Small intestine (tissue), 7 donors: ENCODE results near the gene COMMD10. TPM values are rescaled to one million over a fixed set of nuclear protein-coding genes. Genes with fewer than 3 reads are reported as not detected.
"Not testable (repeated sequence)": the region's sequence is repeated elsewhere in the genome, so short reads cannot be mapped to it uniquely, and the experiment has no call there.

Experiments used
- DNase-seq, 2 donors: peaks; one replicate each; pipeline versions ENCODE4 v3.0.0 to v3.0.0-alpha.2; 2013
- FAIRE-seq: peaks from 2 replicates; lab custom pipeline; 2012; peaks lifted over from hg19 to GRCh38; lab: Jason Lieb, UNC
- H3K27ac ChIP-seq, 3 donors: one replicate each; pipeline ENCODE4 v1.5.1; 2013; ENCODE audit warnings: low read length in 2 of 3, mild to moderate bottlenecking in 2 of 3, control low read depth in 1 of 3, inconsistent platforms in 1 of 3, low read depth in 1 of 3, moderate library complexity in 1 of 3
- H3K27me3 ChIP-seq, 3 donors: one replicate each; pipeline ENCODE4 v1.6.1; 2013; ENCODE audit warnings: low read length in 3 of 3, inconsistent platforms in 1 of 3; ENCODE audit not compliant: control insufficient read depth in 3 of 3, insufficient read depth in 3 of 3
- H3K36me3 ChIP-seq, 3 donors: one replicate each; pipeline ENCODE4 v1.6.1; 2013; ENCODE audit warnings: low read length in 3 of 3, inconsistent platforms in 1 of 3, low read depth in 1 of 3, mild to moderate bottlenecking in 1 of 3, moderate library complexity in 1 of 3; ENCODE audit not compliant: control insufficient read depth in 3 of 3, insufficient read depth in 2 of 3
- H3K4me1 ChIP-seq, 3 donors: one replicate each; pipeline ENCODE4 v1.6.1; 2013; ENCODE audit warnings: low read length in 2 of 3, inconsistent platforms in 1 of 3, low read depth in 1 of 3, mild to moderate bottlenecking in 1 of 3, moderate library complexity in 1 of 3; ENCODE audit not compliant: control insufficient read depth in 3 of 3, insufficient read depth in 2 of 3
- H3K4me3 ChIP-seq, 3 donors: one replicate each; pipeline ENCODE4 v1.5.1; 2013; ENCODE audit warnings: low read length in 3 of 3, control low read depth in 1 of 3, inconsistent platforms in 1 of 3, low read depth in 1 of 3, mild to moderate bottlenecking in 1 of 3, moderate library complexity in 1 of 3
- H3K9me3 ChIP-seq, 2 donors: one replicate each; pipeline ENCODE4 v1.6.1; 2013; ENCODE audit warnings: low read depth in 1 of 2, low read length in 1 of 2; ENCODE audit not compliant: control insufficient read depth in 2 of 2, insufficient read depth in 1 of 2
- WGBS, 3 donors: extraction: QIAGEN DNeasy Blood & Tissue Kit; methylation state at CpG; one replicate each; pipeline ENCODE4 v1.1.7; 2013; 5-methylcytosine and 5-hydroxymethylcytosine counted together
- polyA plus RNA-seq, 4 donors: library from polyadenylated mRNA; stranded (reverse) in 3 of 4; unstranded in 1 of 4; fragments of 200-250 nt in 3 of 4; fragments of 120-200 nt in 1 of 4; gene quantifications; one replicate each; pipeline versions ENCODE4 v1.2.1 to v1.2.3, GENCODE V29; 2013
- donor health status: healthy with polysubstance abuse.
- donor health status: control.
- donor health status: control.
- donor health status: Bipolar disorder and iron deficiency.
- donor health status: healthy.

Gene COMMD10
- polyA plus RNA-seq, 4 donors: 19.7 to 70.3 (median 23.2) TPM

GRCh38 chr5:116104941-116105340, 20.1 kb downstream of the COMMD10 start:
- H3K9me3 ChIP-seq: peaks cover 0 to 20% of the 10 kb centered on the region in 2 donors
- 90 to 94% (median 92%) methylated on average over 2 of the region's 2 CpGs for WGBS, 3 donors
- H3K36me3 ChIP-seq: peaks cover 2 to 19% (median 4%) of the 10 kb centered on the region in 3 donors
- H3K27me3 ChIP-seq, DNase-seq, H3K4me3 ChIP-seq, FAIRE-seq, H3K27ac ChIP-seq, H3K4me1 ChIP-seq: not testable (repeated sequence)

DNA sequence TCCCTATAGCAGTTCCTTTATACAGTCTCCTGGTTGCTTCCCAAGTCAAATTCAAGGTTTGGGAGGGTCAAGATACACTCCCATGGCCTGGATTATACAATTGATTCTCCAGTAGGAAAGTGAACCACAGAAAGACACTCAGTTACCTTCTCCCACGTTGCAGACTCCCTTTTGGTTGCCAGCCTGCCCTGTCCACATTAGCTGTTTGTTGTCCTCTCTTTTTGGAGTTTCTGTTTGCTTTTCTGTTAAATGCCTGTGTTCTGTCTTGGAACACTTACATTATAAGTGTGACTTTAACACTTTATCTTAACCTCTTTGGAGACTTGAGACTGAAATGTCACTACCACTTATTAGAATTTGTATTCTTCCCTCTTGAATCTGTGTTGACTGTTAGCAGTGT, 30.3 kb downstream of the COMMD10 start:
- H3K9me3 ChIP-seq: peaks cover 0 to 30% of the 10 kb centered on the region in 2 donors
- no peaks in the 10 kb centered on the region for H3K4me1 ChIP-seq
- no peak overlapping the region for H3K27ac ChIP-seq
- DNase-seq (no peak), FAIRE-seq (no peak)
- no peak overlapping the region for H3K4me3 ChIP-seq
- peaks cover 0 to 19% (median 2%) of the 10 kb centered on the region in 3 donors for H3K36me3 ChIP-seq
- H3K27me3 ChIP-seq: no peaks in the 10 kb centered on the region
- 77 to 82% (median 82%) methylated on average over 1 of the region's 1 CpG for WGBS, 3 donors

GRCh38 chr5:116130471-116130870, 45.6 kb downstream of the COMMD10 start:
- H3K4me1 ChIP-seq: no peaks in the 10 kb centered on the region
- no peak overlapping the region for H3K4me3 ChIP-seq
- H3K27ac ChIP-seq: no peak overlapping the region
- FAIRE-seq: peak; percentile 5
- DNase-seq: no peak
- 44 to 68% (median 52%) methylated on average over 2 of the region's 2 CpGs for WGBS, 3 donors
- H3K9me3 ChIP-seq: no peaks in the 10 kb centered on the region
- H3K27me3 ChIP-seq: no peaks in the 10 kb centered on the region
- no peaks in the 10 kb centered on the region for H3K36me3 ChIP-seq

DNA sequence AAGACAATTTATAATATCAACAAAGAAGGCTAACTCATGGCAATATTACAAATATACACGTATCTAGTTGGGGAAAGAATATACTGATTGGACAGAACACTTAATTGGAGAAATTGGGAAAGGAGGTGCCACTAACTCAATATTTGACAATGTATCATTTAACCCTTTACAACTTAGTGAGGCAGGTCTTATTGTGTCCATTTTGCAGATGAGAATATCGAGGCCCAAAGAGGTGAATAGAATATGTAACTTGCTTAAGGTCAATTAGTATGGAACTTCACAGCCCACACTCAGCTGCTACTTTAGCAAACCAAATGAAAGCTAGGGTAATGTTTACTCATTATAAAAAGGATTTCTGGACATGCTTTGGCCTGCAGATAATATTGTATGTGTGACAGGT, 46.2 kb downstream of the COMMD10 start:
- Histone ChIP-seq H3K4me3 (no peak overlapping the region), H3K36me3 (no peaks in the 10 kb centered on the region), H3K9me3 (no peaks in the 10 kb centered on the region), H3K27ac (no peak overlapping the region), H3K27me3 (no peaks in the 10 kb centered on the region), H3K4me1 (no peaks in the 10 kb centered on the region)
- DNase-seq: no peak
- WGBS, 3 donors: 89 to 97% (median 96%) methylated on average over 2 of the region's 2 CpGs
- FAIRE-seq: no peak

GRCh38 chr5:116133281-116133680, 48.5 kb downstream of the COMMD10 start:
- FAIRE-seq (no peak), DNase-seq (no peak)
- Histone ChIP-seq H3K4me3 (no peak overlapping the region), H3K4me1 (no peaks in the 10 kb centered on the region), H3K9me3 (no peaks in the 10 kb centered on the region), H3K27me3 (no peaks in the 10 kb centered on the region), H3K36me3 (peaks cover 0 to 2% (median 0%) of the 10 kb centered on the region in 3 donors), H3K27ac (no peak overlapping the region)
- 81 to 85% (median 85%) methylated on average over 3 of the region's 3 CpGs for WGBS, 3 donors

DNA sequence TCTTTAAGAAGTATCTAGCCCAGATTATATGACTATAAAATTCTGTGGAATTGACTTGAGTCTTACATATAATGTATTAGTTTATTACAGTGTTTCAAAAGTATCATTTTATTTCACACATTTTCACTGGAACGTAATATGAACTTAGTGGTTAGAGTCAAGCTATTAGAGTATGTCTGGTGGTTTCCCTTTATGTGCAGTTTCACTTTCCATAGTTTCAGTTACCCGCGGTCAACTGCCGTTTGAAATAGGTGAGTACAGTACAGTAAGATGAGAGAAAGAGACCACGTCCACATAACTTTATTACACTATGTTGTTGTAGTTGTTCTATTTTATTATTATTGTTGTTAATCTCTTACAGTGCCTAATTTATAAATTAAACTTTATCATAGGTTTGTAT, 50.5 kb downstream of the COMMD10 start:
- Histone ChIP-seq H3K9me3 (no peaks in the 10 kb centered on the region), H3K27me3 (no peaks in the 10 kb centered on the region), H3K36me3 (peaks cover 0 to 2% (median 0%) of the 10 kb centered on the region in 3 donors), H3K27ac (no peak overlapping the region), H3K4me1 (no peaks in the 10 kb centered on the region), H3K4me3 (no peak overlapping the region)
- peak in 1 of 2 donors; percentile 35 for DNase-seq
- WGBS, 3 donors: 45 to 62% (median 55%) methylated on average over 5 of the region's 5 CpGs
- peak; percentile 33 for FAIRE-seq

- H3K4me3 ChIP-seq: no peak overlapping the region
Observed at GRCh38 chr5:116137544-116138378, 52.9 kb downstream of the COMMD10 start.

DNA sequence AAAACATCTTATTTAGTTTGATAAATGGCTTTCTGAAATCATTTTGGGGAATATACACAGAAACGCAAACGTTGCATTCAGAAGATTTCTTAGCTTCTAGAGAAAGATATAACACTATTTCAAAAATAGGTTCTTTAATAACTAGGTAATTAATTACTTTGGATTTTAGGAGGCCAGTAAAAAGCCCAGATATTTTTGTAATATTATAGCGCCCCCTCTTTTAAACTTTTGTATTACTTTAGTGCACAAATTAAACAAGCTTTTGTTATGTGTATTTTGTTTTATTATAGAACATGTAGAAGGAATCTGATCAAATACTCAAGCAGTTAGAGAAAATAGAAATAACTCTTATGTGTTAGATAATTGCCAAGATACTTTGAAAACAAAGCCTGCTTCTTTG, 57.7 kb downstream of the COMMD10 start:
- 94 to 96% (median 95%) methylated on average over 3 of the region's 3 CpGs for WGBS, 3 donors
- Histone ChIP-seq H3K9me3 (no peaks in the 10 kb centered on the region), H3K27ac (no peak overlapping the region), H3K4me3 (no peak overlapping the region), H3K27me3 (no peaks in the 10 kb centered on the region), H3K36me3 (no peaks in the 10 kb centered on the region), H3K4me1 (no peaks in the 10 kb centered on the region)
- FAIRE-seq (peak; percentile 70), DNase-seq (no peak)

More at GRCh38 chr5:116137544-116138378, 52.9 kb downstream of the COMMD10 start:
- FAIRE-seq: peak; percentile 76
- 12 to 18% (median 16%) methylated on average over 4 of the region's 4 CpGs for WGBS, 3 donors
- peaks cover 0 to 2% (median 0%) of the 10 kb centered on the region in 3 donors for H3K36me3 ChIP-seq
- no peaks in the 10 kb centered on the region for H3K27me3 ChIP-seq
- DNase-seq: peak; percentile 49 to 63
- no peaks in the 10 kb centered on the region for H3K4me1 ChIP-seq
- no peaks in the 10 kb centered on the region for H3K9me3 ChIP-seq
- no peak overlapping the region for H3K27ac ChIP-seq
